Astrocyte of the cerebellum (primary cell): Measurements from ENCODE around the gene DPAGT1.

Experiments used
- DNase-seq: peaks from one replicate; pipeline ENCODE4 v3.0.0-alpha.2; 2011; ENCODE audit warnings: low read depth
- H3K4me3 ChIP-seq: 2 replicates; pipeline ENCODE4 v1.5.1; 2011; ENCODE audit warnings: mild to moderate bottlenecking, low read depth, low read length, moderate library complexity
- CTCF ChIP-seq: IDR thresholded peaks from 2 replicates; pipeline ENCODE4 v1.5.1; 2012; ENCODE audit warnings: low read length, low read depth, moderate library complexity, mild to moderate bottlenecking; ENCODE audit errors: missing control alignments
- in situ Hi-C: cut with HindIII; loops from 2 replicates; pipeline ENCODE4 v1.10.0; 2017; ENCODE audit warnings: low sequenced_read_pairs

The DPAGT1 gene

GRCh38 chr11:119101759-119102423 is at the start of gene DPAGT1:
Gene DPAGT1 (minus strand): TSS chr11:119101853. CDS start chr11:119101655, 198 bp downstream.
- DNase-seq, result peak; percentile 95
- in situ Hi-C loops, result loop anchor here (5.0 to 25.0 kb wide), 2 partner anchors 85 to 185 kb away; partner anchors contain the start of genes RPS25 and TRAPPC4

GRCh38 chr11:119149786-119150275 is 48.2 kb upstream of the DPAGT1 start:
- DNase-seq, result no peak
- H3K4me3 ChIP-seq, result peak overlapping the region; percentile 52
- no peak for TF ChIP-seq CTCF
- in situ Hi-C loops, result no loop called here

More at GRCh38 chr11:119101759-119102423, at the start of gene DPAGT1:
- TF ChIP-seq CTCF, result no peak
- H3K4me3 ChIP-seq, result peak within 1 kb of the TSS; percentile 91

- TF ChIP-seq CTCF, result no peak
- DNase-seq, result no peak
- H3K4me3 ChIP-seq, result peak within 1 kb of the TSS; percentile 52
- in situ Hi-C loops, result no loop called here
These were observed 47.5 kb upstream of the DPAGT1 start, which contains the start of gene ABCG4 for GRCh38 chr11:119149018-119149785. Gene ABCG4 (plus strand): TSS chr11:119149052. CDS start chr11:119149966, 914 bp downstream.

GRCh38 chr11:119148720-119149017 is 47.0 kb upstream of the DPAGT1 start:
- peak overlapping the region; percentile 52 for H3K4me3 ChIP-seq
- no peak for DNase-seq
- TF ChIP-seq CTCF, result no peak
- in situ Hi-C loops, result no loop called here

- DNase-seq, result no peak
- no peak for TF ChIP-seq CTCF
- in situ Hi-C loops, result no loop called here
- H3K4me3 ChIP-seq, result no peak overlapping the region
These were observed 46.1 kb upstream of the DPAGT1 start for GRCh38 chr11:119147604-119148333.

- in situ Hi-C loops, result no loop called here
- no peak for TF ChIP-seq CTCF
- DNase-seq, result no peak
- H3K4me3 ChIP-seq, result no peak overlapping the region
These were observed 43.9 kb upstream of the DPAGT1 start for GRCh38 chr11:119145551-119145950.
